Activated naive CD8-positive, alpha-beta T cell treated with anti-CD3 and anti-CD28 coated beads, Interleukin-2, amount 50 U/mL, for 16 hours (primary cell): ENCODE data around the gene TNS4.

Experiments used
- DNase-seq: peaks from one replicate; pipeline ENCODE4 v3.0.0-alpha.2; 2020; ENCODE audit warnings: low read depth, low spot score

Gene TNS4

GRCh38 chr17:40536295-40537171 lies 35.1 kb upstream of the TNS4 start:
- no peak for DNase-seq

- DNase-seq: no peak
Observed at GRCh38 chr17:40535924-40536294, 34.5 kb upstream of the TNS4 start.

- DNase-seq: no peak
Observed at GRCh38 chr17:40535438-40535837, 34.0 kb upstream of the TNS4 start.

- DNase-seq: no peak
Observed at GRCh38 chr17:40534371-40535189, 33.2 kb upstream of the TNS4 start.

GRCh38 chr17:40533896-40534295 lies 32.5 kb upstream of the TNS4 start:
- no peak for DNase-seq

- no peak for DNase-seq
Observed at GRCh38 chr17:40532520-40533253, 31.3 kb upstream of the TNS4 start.

GRCh38 chr17:40531051-40531991 lies 29.9 kb upstream of the TNS4 start:
- no peak for DNase-seq

GRCh38 chr17:40530531-40530994 lies 29.1 kb upstream of the TNS4 start:
- no peak for DNase-seq

- DNase-seq: no peak
Observed at GRCh38 chr17:40529991-40530390, 28.6 kb upstream of the TNS4 start.

GRCh38 chr17:40528692-40529417 lies 27.4 kb upstream of the TNS4 start:
- no peak for DNase-seq

- DNase-seq: no peak
Observed at GRCh38 chr17:40526668-40527067, 25.2 kb upstream of the TNS4 start.

- DNase-seq: no peak
Observed at GRCh38 chr17:40525294-40525693, 23.9 kb upstream of the TNS4 start.

- DNase-seq: no peak
Observed at GRCh38 chr17:40524243-40524965, 23.0 kb upstream of the TNS4 start.

- no peak for DNase-seq
Observed at GRCh38 chr17:40522961-40523310, 21.5 kb upstream of the TNS4 start.

- no peak for DNase-seq
Observed at GRCh38 chr17:40522250-40522960, 21.0 kb upstream of the TNS4 start.

GRCh38 chr17:40520991-40521453 lies 19.6 kb upstream of the TNS4 start:
- no peak for DNase-seq

- DNase-seq: no peak
Observed at GRCh38 chr17:40519089-40519775, 17.8 kb upstream of the TNS4 start.

- DNase-seq: no peak
Observed at GRCh38 chr17:40518401-40519088, 17.1 kb upstream of the TNS4 start.
